ENCODE results near the gene C19orf73.

The C19orf73 gene

DNA sequence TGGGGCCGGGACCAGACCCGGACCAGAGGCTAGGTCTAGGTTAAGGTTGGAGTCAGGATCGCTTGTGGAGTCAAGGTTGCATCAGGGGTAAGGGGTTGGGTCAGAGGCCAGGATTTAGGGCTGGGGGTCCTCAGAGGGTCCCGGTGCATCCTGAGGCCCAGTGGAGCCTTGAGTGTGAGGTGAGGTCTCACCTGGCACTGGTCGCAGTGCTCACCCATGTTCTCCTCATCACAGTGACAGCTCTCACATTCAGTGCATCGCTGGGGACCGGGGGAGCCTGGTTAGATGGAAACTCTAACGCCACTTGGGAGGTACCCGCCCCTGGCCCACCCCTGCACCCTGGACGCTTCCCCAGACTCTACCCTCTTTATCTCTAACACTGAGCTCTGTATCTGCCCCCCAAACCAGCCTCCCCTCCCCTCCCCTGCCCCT, 33.2 kb upstream of the C19orf73 start:
- TF ChIP-seq, protein P1, sequence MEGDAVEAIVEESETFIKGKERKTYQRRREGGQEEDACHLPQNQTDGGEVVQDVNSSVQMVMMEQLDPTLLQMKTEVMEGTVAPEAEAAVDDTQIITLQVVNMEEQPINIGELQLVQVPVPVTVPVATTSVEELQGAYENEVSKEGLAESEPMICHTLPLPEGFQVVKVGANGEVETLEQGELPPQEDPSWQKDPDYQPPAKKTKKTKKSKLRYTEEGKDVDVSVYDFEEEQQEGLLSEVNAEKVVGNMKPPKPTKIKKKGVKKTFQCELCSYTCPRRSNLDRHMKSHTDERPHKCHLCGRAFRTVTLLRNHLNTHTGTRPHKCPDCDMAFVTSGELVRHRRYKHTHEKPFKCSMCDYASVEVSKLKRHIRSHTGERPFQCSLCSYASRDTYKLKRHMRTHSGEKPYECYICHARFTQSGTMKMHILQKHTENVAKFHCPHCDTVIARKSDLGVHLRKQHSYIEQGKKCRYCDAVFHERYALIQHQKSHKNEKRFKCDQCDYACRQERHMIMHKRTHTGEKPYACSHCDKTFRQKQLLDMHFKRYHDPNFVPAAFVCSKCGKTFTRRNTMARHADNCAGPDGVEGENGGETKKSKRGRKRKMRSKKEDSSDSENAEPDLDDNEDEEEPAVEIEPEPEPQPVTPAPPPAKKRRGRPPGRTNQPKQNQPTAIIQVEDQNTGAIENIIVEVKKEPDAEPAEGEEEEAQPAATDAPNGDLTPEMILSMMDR (IDR thresholded peaks at IDR 0.05) = no peak
- TF ChIP-seq ZFX (IDR thresholded peaks at IDR 0.05; ENCODE audit: borderline replicate concordance) = no peak
- peak overlapping the region; percentile 100 for H3K27ac ChIP-seq

DNA sequence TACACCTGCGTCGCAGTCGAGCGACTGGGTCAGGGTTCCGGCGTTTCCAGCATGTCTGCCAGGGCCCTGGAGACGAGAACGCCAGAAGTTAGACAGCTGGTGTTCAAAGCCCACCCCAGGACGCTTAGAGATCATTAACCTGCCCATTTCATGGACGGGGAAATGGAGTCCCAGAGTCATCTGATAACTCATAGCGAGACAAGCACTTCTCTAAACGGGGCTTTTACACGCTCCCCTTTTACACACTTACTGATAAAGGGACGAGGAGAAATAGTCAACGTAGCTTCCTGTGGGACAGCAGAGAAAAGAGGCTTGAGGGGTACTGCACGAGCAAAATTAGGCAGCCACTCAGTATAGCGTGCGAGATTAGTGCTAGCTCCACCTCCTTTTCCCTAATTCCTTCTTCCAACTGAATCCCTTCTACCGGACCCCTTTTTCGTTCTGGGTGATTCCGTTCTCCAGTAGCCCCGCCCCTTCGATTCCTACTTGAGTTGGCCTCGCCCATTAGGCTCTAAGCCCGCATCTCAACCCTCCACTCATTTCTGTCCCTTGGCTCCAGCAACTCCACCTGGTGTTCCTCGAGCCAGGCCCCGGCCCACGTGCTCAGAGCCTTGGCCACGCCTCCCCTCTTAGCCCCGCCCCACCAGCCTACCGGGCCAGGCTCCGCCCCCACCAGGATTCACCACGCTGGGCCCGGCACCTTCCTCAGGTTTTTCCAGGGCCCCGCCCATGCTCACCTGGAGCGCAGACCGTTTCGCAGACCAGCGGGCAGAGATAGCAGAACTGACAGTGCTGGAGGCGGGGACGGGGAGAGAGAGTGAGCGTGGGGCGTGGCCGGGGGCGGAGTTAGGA, 32.5 kb upstream of the C19orf73 start:
- TF ChIP-seq, protein P1 (IDR thresholded peaks at IDR 0.05) = no peak
- TF ChIP-seq ZFX (IDR thresholded peaks at IDR 0.05; ENCODE audit: borderline replicate concordance) = no peak
- peak overlapping the region; percentile 100 for H3K27ac ChIP-seq

DNA sequence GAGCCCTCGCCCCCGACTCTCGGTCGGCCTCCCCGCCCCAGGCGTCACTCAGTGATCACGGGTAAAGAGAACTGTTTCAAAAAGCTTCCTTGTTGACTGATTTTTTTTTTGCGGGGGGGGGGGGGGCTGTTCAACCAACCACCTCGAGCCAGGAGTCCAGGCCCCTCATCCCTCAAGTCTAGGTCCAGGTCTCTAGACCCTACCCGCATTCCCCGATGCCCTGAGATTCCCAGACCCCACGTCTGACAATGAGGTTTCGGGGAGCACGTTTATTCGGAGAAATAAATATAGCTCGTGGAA, 32.0 kb upstream of the C19orf73 start:
- TF ChIP-seq, protein P1 (IDR thresholded peaks at IDR 0.05) = no peak
- no peak for TF ChIP-seq ZFX (IDR thresholded peaks at IDR 0.05; ENCODE audit: borderline replicate concordance)
- H3K27ac ChIP-seq = peak overlapping the region; percentile 100

DNA sequence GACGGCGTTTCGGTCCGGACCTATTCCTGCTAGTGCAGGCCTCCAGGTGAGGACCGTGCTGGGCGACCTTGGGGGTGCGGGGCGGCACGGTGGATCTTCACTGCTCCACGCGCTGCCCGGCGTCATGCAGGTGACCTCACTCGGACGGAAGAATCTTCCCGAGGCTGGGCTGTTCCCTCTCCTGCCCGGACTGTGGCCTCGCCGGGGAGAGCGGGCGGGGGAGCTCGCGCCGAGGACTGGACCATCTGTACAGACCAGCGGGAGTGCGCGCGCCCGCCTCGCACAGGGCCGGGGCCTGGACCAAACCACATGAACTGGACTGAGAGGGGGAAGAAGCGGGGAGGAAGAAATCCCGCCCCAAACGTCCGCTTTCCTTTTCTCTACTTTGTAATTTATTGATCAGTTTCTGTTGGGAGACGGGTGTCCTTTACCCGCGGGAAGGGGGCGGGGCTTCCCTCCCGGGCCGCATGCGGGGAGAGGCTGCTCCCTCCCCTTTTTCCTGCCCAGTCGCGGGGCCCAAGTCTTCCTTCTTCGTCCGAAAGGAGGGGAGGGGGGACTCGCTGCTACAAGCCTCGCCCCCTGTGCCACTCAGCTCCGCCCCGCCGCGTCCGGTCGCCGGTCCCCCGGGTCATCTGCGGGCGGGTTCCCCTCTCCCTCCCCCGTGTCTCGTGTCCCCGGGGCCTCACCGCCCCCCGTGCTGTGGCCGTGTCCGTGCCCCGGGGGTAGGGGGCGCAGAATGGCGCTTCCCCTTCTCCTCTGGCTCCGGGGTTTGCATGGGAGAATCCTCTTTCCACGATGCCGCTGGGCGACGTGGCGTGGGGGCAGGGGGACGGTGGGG, 31.4 kb upstream of the C19orf73 start:
- H3K27ac ChIP-seq = peak overlapping the region; percentile 100
- TF ChIP-seq ZFX (IDR thresholded peaks at IDR 0.05; ENCODE audit: borderline replicate concordance) = no peak
- TF ChIP-seq, protein P1 (IDR thresholded peaks at IDR 0.05) = no peak

DNA sequence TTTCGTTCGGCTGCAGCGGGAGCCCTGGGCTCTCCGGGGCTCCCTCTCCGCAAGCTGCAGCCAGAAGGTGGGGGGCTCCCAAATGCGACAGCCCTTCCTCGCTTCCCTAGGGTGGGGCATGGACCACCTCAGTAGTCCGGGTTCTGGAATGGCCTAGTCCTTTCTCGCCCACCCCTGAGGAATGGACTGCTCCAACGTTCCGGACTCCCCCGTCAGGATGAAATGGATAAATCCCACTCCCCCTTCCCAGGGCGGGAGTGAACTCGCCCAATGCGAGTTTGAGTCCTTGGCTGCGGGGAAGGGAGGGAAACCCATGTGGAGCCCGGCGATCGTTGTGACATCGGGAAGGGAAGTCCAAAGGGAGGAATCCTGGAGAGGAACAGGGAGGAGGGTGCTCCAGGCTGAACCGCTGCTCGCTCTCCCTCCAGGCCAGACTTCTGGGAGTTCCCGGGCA, 30.7 kb upstream of the C19orf73 start:
- TF ChIP-seq, protein P1 (IDR thresholded peaks at IDR 0.05) = no peak
- TF ChIP-seq ZFX (IDR thresholded peaks at IDR 0.05; ENCODE audit: borderline replicate concordance) = no peak
- peak overlapping the region; percentile 100 for H3K27ac ChIP-seq

DNA sequence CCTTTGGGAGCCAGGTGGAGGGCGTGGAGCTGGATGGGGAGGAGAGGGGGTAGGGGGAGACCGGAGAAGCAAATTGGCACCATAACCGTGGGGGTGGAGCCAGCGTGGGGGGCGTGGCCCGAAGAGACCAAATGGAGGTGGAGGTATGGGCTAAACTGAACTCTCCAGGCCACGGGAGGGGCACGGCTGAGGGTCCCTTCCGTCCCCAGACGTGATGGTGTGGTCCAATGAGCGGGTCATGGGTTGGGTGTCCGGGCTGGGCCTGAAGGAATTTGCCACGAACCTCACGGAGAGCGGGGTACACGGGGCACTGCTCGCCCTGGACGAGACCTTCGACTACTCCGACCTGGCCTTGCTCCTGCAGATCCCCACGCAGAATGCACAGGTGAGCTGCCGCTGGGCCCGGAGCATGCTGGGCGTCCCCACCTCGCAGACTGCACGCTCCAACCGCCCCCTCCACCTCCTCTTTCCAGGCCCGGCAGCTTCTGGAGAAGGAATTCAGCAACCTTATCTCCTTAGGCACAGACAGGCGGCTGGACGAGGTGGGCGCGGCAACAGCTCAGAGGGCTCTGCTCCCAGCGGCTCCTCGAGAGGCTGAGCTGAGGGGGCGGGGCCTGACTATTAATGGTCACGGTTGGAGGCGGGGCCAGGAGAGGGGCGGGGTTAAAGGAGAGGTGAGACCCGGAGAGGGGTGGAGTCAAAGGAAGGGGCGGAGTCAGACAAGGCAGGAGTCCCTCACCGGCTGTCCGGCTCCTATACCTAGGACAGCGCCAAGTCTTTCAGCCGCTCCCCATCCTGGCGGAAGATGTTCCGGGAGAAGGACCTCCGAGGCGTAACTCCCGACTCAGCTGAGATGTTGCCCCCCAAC, 30.1 kb upstream of the C19orf73 start:
- peak overlapping the region; percentile 100 for H3K27ac ChIP-seq

More for the DNA sequence above, 30.1 kb upstream of the C19orf73 start:
- no peak for TF ChIP-seq ZFX (IDR thresholded peaks at IDR 0.05; ENCODE audit: borderline replicate concordance)
- TF ChIP-seq, protein P1 (IDR thresholded peaks at IDR 0.05) = no peak

Measured in 22Rv1 (cell line).